Left lung (tissue), 14 donors: Measurements from ENCODE around the gene CYB5R2. TPM values are rescaled to one million over a fixed set of nuclear protein-coding genes. Genes with fewer than 3 reads are reported as not detected.

Source experiments
- ATAC-seq: fragments of 200-7000 bp; cut with Tn5 transposase; one replicate; pipeline ENCODE4 v1.9.1; 2020; ENCODE audit warnings: moderate library complexity
- DNase-seq, 4 donors: peaks; one replicate each; pipeline ENCODE4 v3.0.0-alpha.2; 2013 to 2020
- H3K27ac ChIP-seq, 2 donors: fragments of 200-600 bp; sonication (generic) in 1 of 2; one replicate each; pipeline versions ENCODE4 v1.5.0 to v1.8.0; 2020 to 2021
- H3K27me3 ChIP-seq, 2 donors: fragments of 200-600 bp; sonication (generic) in 1 of 2; one replicate each; pipeline versions ENCODE4 v1.5.0 to v1.8.0; 2020 to 2021
- H3K36me3 ChIP-seq, 2 donors: fragments of 200-600 bp; sonication (generic) in 1 of 2; one replicate each; pipeline versions ENCODE4 v1.5.0 to v1.8.0; 2020 to 2021
- H3K4me1 ChIP-seq, 2 donors: fragments of 200-600 bp; one replicate each; pipeline ENCODE4 v1.8.0; 2021
- H3K4me3 ChIP-seq, 2 donors: fragments of 200-600 bp; sonication (generic) in 1 of 2; one replicate each; pipeline versions ENCODE4 v1.5.0 to v1.8.0; 2020 to 2021; ENCODE audit warnings: mild to moderate bottlenecking in 1 of 2
- H3K9me3 ChIP-seq, 2 donors: fragments of 200-600 bp; sonication (generic) in 1 of 2; one replicate each; pipeline versions ENCODE4 v1.5.0 to v1.8.0; 2020 to 2021
- CTCF ChIP-seq, 2 donors: fragments of 200-600 bp; sonication (generic) in 1 of 2; IDR thresholded peaks; one replicate each; pipeline versions ENCODE4 v1.5.0 to v1.8.0; 2021; ENCODE audit warnings: antibody characterized with exemption in 2 of 2
- intact Hi-C, 2 donors: fragments of 100-400 bp; cut with DNase I; formaldehyde crosslinking; loops; one replicate each; pipeline versions ENCODE4 v1.11.2 to v1.14.2; 2022
- long read RNA-seq, 12 donors: library from polyadenylated mRNA in 2 of 12; unstranded in 2 of 12; transcript quantifications; one replicate each; pipeline ENCODE4 v2.0.0 and lab custom pipeline, GENCODE V29; 2019 to 2026
- polyA plus RNA-seq, 6 donors: library from polyadenylated mRNA; unstranded; fragments of 120-200 nt; gene quantifications; one replicate each; pipeline ENCODE4 v1.2.1, GENCODE V29; 2013; ENCODE audit not compliant: insufficient read length in 6 of 6
- total RNA-seq, 2 donors: library from RNA; stranded (reverse); fragmentation: NEBNext Ultra II Directional; extraction: Animal tissue kit (Norgen Biotek cat#: 25700); gene quantifications; one replicate each; pipeline ENCODE4 v1.2.1, GENCODE V29; 2021
- donor health status: DM: no; HTN: yes; CAD: no.
- donor health status: DM: no; HTN: no; CAD: no.

CYB5R2 gene
- total RNA-seq (10 to 100 TPM in 1 of 2 donors, 1 to 10 TPM in 1; 7.9 to 13.1 TPM), polyA plus RNA-seq (10 to 100 TPM; 14.8 to 22.4 (median 19.8) TPM)
- long read RNA-seq, donor 1, partial matches to known transcripts, result 12 of 14 reads
- long read RNA-seq, donor 1, other reads (novel, unspliced or antisense), result 0 of 14 reads
- long read RNA-seq, donor 2, partial matches to known transcripts, result 0 of 2 reads
- long read RNA-seq, donor 2, other reads (novel, unspliced or antisense), result 0 of 2 reads
- long read RNA-seq, donor 3, partial matches to known transcripts, result 0 of 3 reads
- long read RNA-seq, donor 3, other reads (novel, unspliced or antisense), result 0 of 3 reads
- long read RNA-seq, donor 4, partial matches to known transcripts, result 0 of 3 reads
- long read RNA-seq, donor 4, other reads (novel, unspliced or antisense), result 2 of 3 reads
- long read RNA-seq, donor 5, partial matches to known transcripts, result 5 of 5 reads
- long read RNA-seq, donor 5, other reads (novel, unspliced or antisense), result 0 of 5 reads
- long read RNA-seq, donor 6, partial matches to known transcripts, result 0 of 4 reads
- long read RNA-seq, donor 6, other reads (novel, unspliced or antisense), result 0 of 4 reads
- long read RNA-seq, donor 7, partial matches to known transcripts, result 6 of 6 reads
- long read RNA-seq, donor 7, other reads (novel, unspliced or antisense), result 0 of 6 reads
- long read RNA-seq, donor 8, partial matches to known transcripts, result 0 of 3 reads
- long read RNA-seq, donor 8, other reads (novel, unspliced or antisense), result 0 of 3 reads
- long read RNA-seq, donor 9, result 0 reads
- long read RNA-seq, donor 10, partial matches to known transcripts, result 0 of 6 reads
- long read RNA-seq, donor 10, other reads (novel, unspliced or antisense), result 6 of 6 reads
- long read RNA-seq, donor 11, partial matches to known transcripts, result 33 of 40 reads
- long read RNA-seq, donor 11, other reads (novel, unspliced or antisense), result 0 of 40 reads
- long read RNA-seq, donor 12, result 0 reads

- H3K9me3 ChIP-seq, result no peaks in the 10 kb centered on the region
- peaks cover 0 to 43% of the 10 kb centered on the region in 2 donors for H3K27me3 ChIP-seq
- peak within 1 kb of the TSS in 1 of 2 donors; percentile 9 for H3K27ac ChIP-seq
- ATAC-seq (peak; percentile 94), DNase-seq (peak in 3 of 4 donors; percentile 71 to 91 (median 72))
- no peaks in the 10 kb centered on the region for H3K36me3 ChIP-seq
- peaks cover 7 to 17% of the 10 kb centered on the region in 2 donors for H3K4me1 ChIP-seq
- peak within 1 kb of the TSS; percentile 44 to 51 for H3K4me3 ChIP-seq
- intact Hi-C loops, result no loop called here
- TF ChIP-seq CTCF (IDR thresholded peaks at IDR 0.05), result no peak
Observed at GRCh38 chr11:7672960-7673723, at the start of gene CYB5R2. Gene CYB5R2, minus strand, starts transcription at chr11:7673500. Its CDS starts 675 bp downstream, at chr11:7672825.

GRCh38 chr11:7714786-7715185 is 41.5 kb upstream of the CYB5R2 start:
- TF ChIP-seq CTCF (IDR thresholded peaks at IDR 0.05), result no peak
- Histone ChIP-seq H3K4me1 (no peaks in the 10 kb centered on the region), H3K27me3 (no peaks in the 10 kb centered on the region), H3K9me3 (no peaks in the 10 kb centered on the region), H3K36me3 (no peaks in the 10 kb centered on the region), H3K27ac (no peak overlapping the region), H3K4me3 (no peak overlapping the region)
- intact Hi-C loops, result no loop called here
- no peak for DNase-seq
- no peak for ATAC-seq

GRCh38 chr11:7706377-7706776 is 33.1 kb upstream of the CYB5R2 start, which contains the start of gene OVCH2:
Gene OVCH2, minus strand, starts transcription at chr11:7706477. Its CDS starts 83 bp downstream, at chr11:7706394.
- Histone ChIP-seq H3K9me3 (no peaks in the 10 kb centered on the region), H3K4me1 (no peaks in the 10 kb centered on the region), H3K36me3 (no peaks in the 10 kb centered on the region), H3K4me3 (no peak within 1 kb of the TSS), H3K27ac (no peak within 1 kb of the TSS), H3K27me3 (peaks cover 0 to 3% of the 10 kb centered on the region in 2 donors)
- ATAC-seq (no peak), DNase-seq (no peak)
- intact Hi-C loops, result no loop called here
- no peak for TF ChIP-seq CTCF (IDR thresholded peaks at IDR 0.05)

- no peaks in the 10 kb centered on the region for H3K36me3 ChIP-seq
- no peak overlapping the region for H3K4me3 ChIP-seq
- intact Hi-C loops, result no loop called here
- TF ChIP-seq CTCF (IDR thresholded peaks at IDR 0.05), result no peak
- no peaks in the 10 kb centered on the region for H3K9me3 ChIP-seq
- H3K27me3 ChIP-seq, result peaks cover 0 to 3% of the 10 kb centered on the region in 2 donors
- DNase-seq, result no peak
- no peak overlapping the region for H3K27ac ChIP-seq
- H3K4me1 ChIP-seq, result no peaks in the 10 kb centered on the region
- ATAC-seq, result no peak
Observed at GRCh38 chr11:7703740-7704139, 30.4 kb upstream of the CYB5R2 start.
